Psoas muscle (tissue), 8 donors: ENCODE measurements around the gene YES1. TPM values are rescaled to one million over a fixed set of nuclear protein-coding genes. Genes with fewer than 3 reads are reported as not detected.
"Not testable (repeated sequence)": the region's sequence is repeated elsewhere in the genome, so short reads cannot be mapped to it uniquely, and the experiment has no call there.

Experiments
- ATAC-seq, 4 donors: fragments of 200-7000 bp; cut with Tn5 transposase; one replicate each; pipeline ENCODE4 v1.9.1; 2020; ENCODE audit warnings: moderate library complexity in 3 of 4, mild to moderate bottlenecking in 2 of 4
- DNase-seq, 2 donors: peaks; one replicate each; pipeline ENCODE4 v3.0.0-alpha.2; 2020
- H3K27ac ChIP-seq: fragments of 200-600 bp; one replicate; pipeline ENCODE4 v1.8.0; 2022
- H3K27me3 ChIP-seq, 3 donors: fragments of 200-600 bp in 1 of 3; one replicate each; pipeline versions ENCODE4 v1.6.1 to v1.8.0; 2013 to 2022; ENCODE audit warnings: low read length in 2 of 3, mild to moderate bottlenecking in 2 of 3, moderate library complexity in 1 of 3; ENCODE audit not compliant: insufficient read depth in 3 of 3
- H3K36me3 ChIP-seq, 2 donors: fragments of 200-600 bp in 1 of 2; one replicate each; pipeline versions ENCODE4 v1.6.1 to v1.8.0; 2013 to 2022; ENCODE audit warnings: low read depth in 1 of 2, mild to moderate bottlenecking in 1 of 2, moderate library complexity in 1 of 2; ENCODE audit not compliant: insufficient read depth in 1 of 2
- H3K4me1 ChIP-seq: fragments of 200-600 bp; one replicate; pipeline ENCODE4 v1.8.0; 2022
- H3K4me3 ChIP-seq: fragments of 200-600 bp; one replicate; pipeline ENCODE4 v1.8.0; 2022; ENCODE audit warnings: mild to moderate bottlenecking
- H3K9me3 ChIP-seq: fragments of 200-600 bp; one replicate; pipeline ENCODE4 v1.8.0; 2022
- WGBS, 3 donors: extraction: QIAGEN DNeasy Blood & Tissue Kit; methylation state at CpG; one replicate each; pipeline versions ENCODE4 v1.1.6 to v1.1.7; 2013; 5-methylcytosine and 5-hydroxymethylcytosine counted together
- intact Hi-C, 2 donors: fragments of 100-400 bp; cut with DNase I; formaldehyde crosslinking; loops; one replicate each; pipeline versions ENCODE4 v1.11.0 to v1.14.2; 2022
- polyA plus RNA-seq, 3 donors: library from polyadenylated mRNA; stranded (reverse); fragments of 200-250 nt; gene quantifications; one replicate each; pipeline ENCODE4 v1.2.3, GENCODE V29; 2013
- total RNA-seq, 4 donors: library from RNA; stranded (reverse); fragmentation: NEBNext Ultra II Directional in 2 of 4; extraction: Animal tissue kit (Norgen Biotek cat#: 25700) in 2 of 4; gene quantifications; one replicate each; pipeline versions ENCODE4 v1.2.1 to v1.2.4, GENCODE V29; 2021 to 2023
- TF ChIP-seq, protein P1 (sequence below): fragments of 200-600 bp; IDR thresholded peaks from one replicate; pipeline ENCODE4 v1.8.0; 2022; ENCODE audit warnings: antibody characterized with exemption
- donor health status: healthy with polysubstance abuse.
- donor health status: DM: no; HTN: no; CAD: no; lungs with moderate emphysema.
- donor health status: Bipolar disorder and iron deficiency.
- donor health status: healthy.
- donor health status: DM: yes; HTN: yes; CAD: no.
- donor health status: DM: no; HTN: no; CAD: no.
- donor health status: DM: no; HTN: no; CAD: no.
- donor health status: DM: yes; HTN: yes; CAD: no.

YES1 gene
- total and polyA plus RNA-seq, 7 donors: 8.7 to 29.5 (median 14.6) TPM

- Histone ChIP-seq H3K27ac (no peak overlapping the region), H3K27me3 (no peaks in the 10 kb centered on the region), H3K36me3 (no peaks in the 10 kb centered on the region), H3K4me3 (no peak overlapping the region), H3K4me1 (no peaks in the 10 kb centered on the region), H3K9me3 (no peaks in the 10 kb centered on the region)
- intact Hi-C loops: loop anchor here in 1 of 2 donors (2.0 kb wide), 1 partner anchor 27 kb away; no protein-coding TSS in a partner anchor
- DNase-seq (no peak), ATAC-seq (no peak)
- WGBS, 3 donors: 94 to 100% (median 97%) methylated on average over 1 of the region's 1 CpG
- TF ChIP-seq, protein P1, sequence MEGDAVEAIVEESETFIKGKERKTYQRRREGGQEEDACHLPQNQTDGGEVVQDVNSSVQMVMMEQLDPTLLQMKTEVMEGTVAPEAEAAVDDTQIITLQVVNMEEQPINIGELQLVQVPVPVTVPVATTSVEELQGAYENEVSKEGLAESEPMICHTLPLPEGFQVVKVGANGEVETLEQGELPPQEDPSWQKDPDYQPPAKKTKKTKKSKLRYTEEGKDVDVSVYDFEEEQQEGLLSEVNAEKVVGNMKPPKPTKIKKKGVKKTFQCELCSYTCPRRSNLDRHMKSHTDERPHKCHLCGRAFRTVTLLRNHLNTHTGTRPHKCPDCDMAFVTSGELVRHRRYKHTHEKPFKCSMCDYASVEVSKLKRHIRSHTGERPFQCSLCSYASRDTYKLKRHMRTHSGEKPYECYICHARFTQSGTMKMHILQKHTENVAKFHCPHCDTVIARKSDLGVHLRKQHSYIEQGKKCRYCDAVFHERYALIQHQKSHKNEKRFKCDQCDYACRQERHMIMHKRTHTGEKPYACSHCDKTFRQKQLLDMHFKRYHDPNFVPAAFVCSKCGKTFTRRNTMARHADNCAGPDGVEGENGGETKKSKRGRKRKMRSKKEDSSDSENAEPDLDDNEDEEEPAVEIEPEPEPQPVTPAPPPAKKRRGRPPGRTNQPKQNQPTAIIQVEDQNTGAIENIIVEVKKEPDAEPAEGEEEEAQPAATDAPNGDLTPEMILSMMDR: no peak
Observed at GRCh38 chr18:799943-800342, 12.1 kb downstream of the YES1 start.

GRCh38 chr18:795383-795782 is 16.7 kb downstream of the YES1 start:
- 84 to 92% (median 90%) methylated on average over 1 of the region's 1 CpG for WGBS, 3 donors
- H3K4me3 ChIP-seq, ATAC-seq, DNase-seq, H3K9me3 ChIP-seq, H3K27me3 ChIP-seq, H3K36me3 ChIP-seq, intact Hi-C loops, H3K27ac ChIP-seq: not testable (repeated sequence)
- H3K4me1 ChIP-seq: peaks cover 12% of the 10 kb centered on the region

- Histone ChIP-seq H3K27me3 (no peaks in the 10 kb centered on the region), H3K36me3 (no peaks in the 10 kb centered on the region), H3K9me3 (peaks cover 6% of the 10 kb centered on the region), H3K4me3 (no peak overlapping the region), H3K4me1 (peaks cover 18% of the 10 kb centered on the region), H3K27ac (no peak overlapping the region)
- WGBS, 3 donors: 87 to 95% (median 95%) methylated on average over 1 of the region's 1 CpG
- no peak for DNase-seq
- no peak for ATAC-seq
- TF ChIP-seq, protein P1: no peak
- intact Hi-C loops: no loop called here
Observed at GRCh38 chr18:789397-789796, 22.6 kb downstream of the YES1 start.

DNA sequence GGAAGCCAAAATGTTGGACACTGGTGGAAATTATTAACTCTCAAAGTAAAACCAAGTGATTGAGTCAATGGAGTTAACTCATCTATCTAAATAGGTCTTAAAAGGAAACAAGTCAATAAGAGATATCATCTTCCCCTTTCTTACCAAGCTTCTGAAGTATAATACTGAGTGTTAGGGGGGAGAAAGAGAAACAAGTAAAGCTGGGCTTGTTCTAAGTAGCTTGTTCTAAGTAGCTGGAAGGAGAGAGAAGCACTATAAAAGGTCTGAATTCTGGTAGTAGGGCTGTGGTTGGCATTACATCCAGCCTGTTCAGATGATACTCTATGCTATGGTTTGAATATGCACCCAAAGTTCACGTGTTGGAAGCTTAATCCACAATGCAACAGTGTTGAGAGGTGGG is 26.8 kb downstream of the YES1 start:
- WGBS, 3 donors: 73 to 93% (median 86%) methylated on average over 1 of the region's 1 CpG
- DNase-seq (no peak), ATAC-seq (no peak)
- Histone ChIP-seq H3K4me3 (no peak overlapping the region), H3K27me3 (no peaks in the 10 kb centered on the region), H3K27ac (no peak overlapping the region), H3K4me1 (peaks cover 5% of the 10 kb centered on the region), H3K9me3 (no peaks in the 10 kb centered on the region), H3K36me3 (no peaks in the 10 kb centered on the region)
- intact Hi-C loops: no loop called here
- TF ChIP-seq, protein P1: no peak

DNA sequence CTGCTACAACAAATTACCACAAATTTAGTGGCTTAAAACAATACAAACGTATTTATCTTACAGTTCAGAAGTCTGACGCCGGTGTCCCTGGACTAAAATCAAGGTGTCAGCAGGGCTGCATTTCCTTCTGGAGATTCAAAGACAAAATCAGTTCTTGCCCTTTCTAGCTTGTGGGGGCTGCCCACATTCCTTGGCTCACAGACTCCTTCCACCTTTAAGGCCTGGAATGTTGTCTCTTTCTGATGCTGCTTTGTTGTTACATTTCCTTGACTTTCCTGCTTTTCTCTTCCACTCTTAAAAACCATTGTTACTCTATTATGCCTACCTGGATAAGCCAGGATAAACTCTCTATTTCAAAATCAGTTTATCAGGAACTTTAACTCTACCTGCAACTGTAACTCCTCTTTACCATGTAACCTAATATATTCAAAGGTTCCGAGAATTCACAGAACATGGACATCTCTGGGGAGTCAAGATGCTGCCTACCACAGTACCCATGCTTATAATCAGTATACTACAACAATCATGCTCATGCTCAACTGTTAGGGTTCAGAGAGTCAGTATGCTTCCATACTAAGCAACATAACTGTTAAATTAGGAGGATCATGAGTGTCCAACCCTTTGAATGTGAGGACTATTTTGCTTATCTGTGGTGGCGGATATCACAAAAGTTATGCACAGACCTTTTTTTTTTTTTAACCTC is 27.4 kb downstream of the YES1 start:
- Histone ChIP-seq H3K27me3 (no peaks in the 10 kb centered on the region), H3K4me3 (no peak overlapping the region), H3K36me3 (no peaks in the 10 kb centered on the region), H3K27ac (no peak overlapping the region), H3K4me1 (peaks cover 4% of the 10 kb centered on the region), H3K9me3 (no peaks in the 10 kb centered on the region)
- intact Hi-C loops: no loop called here
- TF ChIP-seq, protein P1: no peak
- ATAC-seq: no peak
- no peak for DNase-seq
- WGBS, 3 donors: 72 to 90% (median 77%) methylated on average over 5 of the region's 5 CpGs
